SU-DHL-6 (cell line): ENCODE measurements around the gene PYROXD2.

Experiments used
- H2AFZ ChIP-seq: fragments of 200-600 bp; sonication (generic); 2 replicates; pipeline ENCODE4 v1.6.1; 2014; ENCODE audit warnings: low read depth, mild to moderate bottlenecking, moderate library complexity, mixed read lengths, antibody characterized with exemption, low read length; ENCODE audit not compliant: severe bottlenecking
- H3F3A ChIP-seq: fragments of 200-600 bp; shearing (Covaris generic); 2 replicates; pipeline ENCODE4 v1.6.0; 2016; ENCODE audit warnings: antibody characterized with exemption, mild to moderate bottlenecking; ENCODE audit not compliant: insufficient read depth
- H3K27ac ChIP-seq: fragments of 200-600 bp; sonication (generic); 2 replicates; pipeline ENCODE4 v1.5.1; 2016; ENCODE audit warnings: low read depth, mild to moderate bottlenecking, low read length, moderate library complexity, mixed read lengths
- H3K27me3 ChIP-seq: fragments of 200-600 bp; sonication (generic), shearing (Covaris generic); 2 replicates; pipeline ENCODE4 v1.6.0; 2014; ENCODE audit warnings: mild to moderate bottlenecking, low read length
- H3K36me3 ChIP-seq: fragments of 200-600 bp; sonication (generic); 2 replicates; pipeline ENCODE4 v1.6.1; 2014; ENCODE audit warnings: mild to moderate bottlenecking, low read length, mixed read lengths
- H3K4me2 ChIP-seq: fragments of 300-600, 200-600 bp; shearing (Covaris generic), sonication (generic); 2 replicates; pipeline ENCODE4 v1.6.0; 2014; ENCODE audit warnings: low read length, low read depth, mild to moderate bottlenecking; ENCODE audit not compliant: poor library complexity, severe bottlenecking
- H3K4me3 ChIP-seq: fragments of 200-600 bp; sonication (generic); 2 replicates; pipeline ENCODE4 v1.5.1; 2014; ENCODE audit warnings: antibody characterized with exemption, low read length, mild to moderate bottlenecking, mixed read lengths; ENCODE audit not compliant: insufficient read depth, poor library complexity, severe bottlenecking
- H3K79me2 ChIP-seq: fragments of 200-600 bp; sonication (generic); 2 replicates; pipeline ENCODE4 v1.6.1; 2014; ENCODE audit warnings: mild to moderate bottlenecking, low read length, moderate library complexity; ENCODE audit not compliant: insufficient read depth
- H3K9ac ChIP-seq: fragments of 200-600 bp; sonication (generic); 2 replicates; pipeline ENCODE4 v1.7.0; 2014; ENCODE audit warnings: mild to moderate bottlenecking, low read length
- H3K9me2 ChIP-seq: fragments of 200-600 bp; sonication (generic); replicated peaks from 2 replicates; pipeline ENCODE4 v1.6.1; 2014; ENCODE audit warnings: low read length; ENCODE audit not compliant: insufficient read depth
- H3K9me3 ChIP-seq: fragments of 200-600 bp; sonication (generic); 2 replicates; pipeline ENCODE4 v1.6.1; 2014; ENCODE audit warnings: low read length, mixed read lengths; ENCODE audit not compliant: insufficient read depth
- H4K20me1 ChIP-seq: fragments of 200-600 bp; sonication (generic); 2 replicates; pipeline ENCODE4 v1.6.1; 2014; ENCODE audit warnings: low read depth, mild to moderate bottlenecking, antibody characterized with exemption, low read length, moderate library complexity, mixed read lengths
- CTCF ChIP-seq: fragments of 200-600 bp; sonication (generic); IDR thresholded peaks from one replicate; pipeline ENCODE4 v1.5.1; 2017; ENCODE audit warnings: antibody characterized with exemption, mild to moderate bottlenecking, low read length, moderate library complexity; ENCODE audit not compliant: insufficient read depth, poor library complexity, severe bottlenecking
- EZH2phosphoT487 ChIP-seq: fragments of 200-600 bp; sonication (generic), shearing (Covaris generic); conservative IDR thresholded peaks from 2 replicates; pipeline ENCODE4 v1.6.1; 2018; ENCODE audit warnings: mild to moderate bottlenecking, antibody characterized with exemption, low read length, moderate library complexity, mixed read lengths

PYROXD2 gene

DNA sequence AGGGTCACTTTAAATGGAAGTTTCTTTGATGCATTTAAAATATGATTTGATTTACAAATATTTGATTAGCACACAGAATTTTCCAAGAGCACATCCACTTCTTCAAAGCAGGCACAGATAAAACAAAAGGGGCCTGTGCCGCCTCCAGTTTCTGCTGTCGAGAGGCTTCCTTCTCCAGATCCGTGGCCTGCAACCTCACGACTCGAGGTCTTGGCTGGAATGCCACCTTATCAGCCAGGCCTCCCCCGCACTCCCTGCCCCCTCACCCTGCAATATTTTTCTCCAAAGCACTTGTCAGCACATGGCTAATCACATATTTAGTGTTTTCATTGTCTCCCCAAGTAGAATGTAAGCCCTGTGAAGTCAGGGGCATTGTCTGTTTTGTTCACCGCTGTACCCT is 12.5 kb downstream of the PYROXD2 start:
- H3K79me2 ChIP-seq: no peaks in the 10 kb centered on the region
- H2AFZ ChIP-seq: no peak overlapping the region
- H3K9me2 ChIP-seq: no peaks in the 10 kb centered on the region
- H4K20me1 ChIP-seq: no peaks in the 10 kb centered on the region
- H3K9ac ChIP-seq: no peak overlapping the region
- no peaks in the 10 kb centered on the region for H3K27me3 ChIP-seq
- H3K4me2 ChIP-seq: no peak overlapping the region
- no peaks in the 10 kb centered on the region for H3K36me3 ChIP-seq
- no peak overlapping the region for H3K27ac ChIP-seq
- H3F3A ChIP-seq: no peaks in the 10 kb centered on the region
- TF ChIP-seq EZH2phosphoT487 (no peak), CTCF (no peak)
- no peaks in the 10 kb centered on the region for H3K9me3 ChIP-seq
- H3K4me3 ChIP-seq: no peak overlapping the region

DNA sequence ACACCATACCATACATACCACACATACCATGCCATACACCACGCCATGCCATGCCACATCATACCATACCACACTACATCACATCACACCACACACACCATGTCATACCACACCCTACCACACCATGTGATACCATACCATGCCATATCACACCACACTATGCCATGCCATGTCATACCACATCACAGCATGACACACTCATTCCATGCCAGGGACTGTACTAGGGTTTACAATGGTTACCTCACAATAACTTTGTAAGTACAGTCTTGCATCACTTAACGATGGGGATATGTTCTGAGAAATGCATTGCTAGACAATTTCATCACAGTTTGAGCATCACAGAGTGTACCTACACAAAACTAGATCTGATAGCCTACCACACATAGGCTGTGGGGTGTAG is 14.5 kb downstream of the PYROXD2 start:
- Histone ChIP-seq H3K36me3 (no peaks in the 10 kb centered on the region), H3K4me3 (no peak overlapping the region), H2AFZ (no peak overlapping the region), H3K9me2 (no peaks in the 10 kb centered on the region), H4K20me1 (no peaks in the 10 kb centered on the region), H3K27me3 (no peaks in the 10 kb centered on the region), H3K27ac (no peak overlapping the region), H3K4me2 (no peak overlapping the region), H3K79me2 (no peaks in the 10 kb centered on the region), H3F3A (no peaks in the 10 kb centered on the region), H3K9ac (no peak overlapping the region), H3K9me3 (no peaks in the 10 kb centered on the region)
- TF ChIP-seq CTCF (no peak), EZH2phosphoT487 (no peak)

GRCh38 chr10:98399784-98400183 is 15.2 kb downstream of the PYROXD2 start:
- TF ChIP-seq EZH2phosphoT487 (no peak), CTCF (no peak)
- Histone ChIP-seq H3K36me3 (no peaks in the 10 kb centered on the region), H3F3A (no peaks in the 10 kb centered on the region), H2AFZ (no peak overlapping the region), H3K9me3 (no peaks in the 10 kb centered on the region), H3K79me2 (no peaks in the 10 kb centered on the region), H4K20me1 (no peaks in the 10 kb centered on the region), H3K27me3 (no peaks in the 10 kb centered on the region), H3K9me2 (no peaks in the 10 kb centered on the region), H3K4me2 (no peak overlapping the region), H3K27ac (no peak overlapping the region), H3K4me3 (no peak overlapping the region), H3K9ac (no peak overlapping the region)

GRCh38 chr10:98397089-98397600 is 17.8 kb downstream of the PYROXD2 start:
- H3K4me3 ChIP-seq: no peak overlapping the region
- H3K79me2 ChIP-seq: no peaks in the 10 kb centered on the region
- no peak overlapping the region for H3K27ac ChIP-seq
- H3K9me3 ChIP-seq: no peaks in the 10 kb centered on the region
- no peaks in the 10 kb centered on the region for H4K20me1 ChIP-seq
- H3K27me3 ChIP-seq: no peaks in the 10 kb centered on the region
- no peak overlapping the region for H3K9ac ChIP-seq
- TF ChIP-seq EZH2phosphoT487 (no peak), CTCF (no peak)
- H2AFZ ChIP-seq: no peak overlapping the region
- H3K36me3 ChIP-seq: no peaks in the 10 kb centered on the region
- H3F3A ChIP-seq: no peaks in the 10 kb centered on the region
- H3K9me2 ChIP-seq: no peaks in the 10 kb centered on the region
- H3K4me2 ChIP-seq: no peak overlapping the region
